Measurements from ENCODE around the gene KATNIP.

DNA sequence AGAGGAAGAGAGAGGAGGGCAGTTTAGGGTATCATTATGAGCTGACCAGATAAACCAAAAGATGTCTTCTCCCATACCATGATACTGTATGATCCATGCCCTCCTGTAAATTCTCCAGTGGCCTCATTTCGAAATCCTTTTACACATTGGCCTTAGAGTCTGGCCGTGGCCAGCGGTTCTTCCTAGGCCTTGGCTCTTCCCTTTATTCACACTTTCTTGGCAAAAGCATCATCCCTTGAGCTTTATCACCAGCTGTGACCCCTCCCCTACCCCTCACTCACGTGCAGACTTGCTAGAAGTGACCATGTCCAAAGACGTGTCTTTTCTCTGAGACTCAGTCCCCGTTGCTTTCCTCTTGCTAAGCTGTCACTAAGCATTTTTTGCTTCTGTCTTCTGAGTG is 22.8 kb downstream of the KATNIP start:
- TF ChIP-seq SP1 (IDR thresholded peaks at IDR 0.05) = no peak
- TF ChIP-seq HDGF (IDR thresholded peaks at IDR 0.05; ENCODE audit: borderline replicate concordance) = no peak
- TF ChIP-seq BHLHE40 (IDR thresholded peaks at IDR 0.05; ENCODE audit: borderline replicate concordance) = no peak
- no peak for TF ChIP-seq ELF4 (IDR thresholded peaks at IDR 0.05)
- TF ChIP-seq ARNT (IDR thresholded peaks at IDR 0.05) = no peak
- TF ChIP-seq L3MBTL2 (conservative IDR thresholded peaks at IDR 0.05) = no peak
- no peak for TF ChIP-seq FOXM1 (IDR thresholded peaks at IDR 0.05; ENCODE audit: borderline replicate concordance)
- TF ChIP-seq ZNF384 (IDR thresholded peaks at IDR 0.05) = no peak
- TF ChIP-seq, protein P1, sequence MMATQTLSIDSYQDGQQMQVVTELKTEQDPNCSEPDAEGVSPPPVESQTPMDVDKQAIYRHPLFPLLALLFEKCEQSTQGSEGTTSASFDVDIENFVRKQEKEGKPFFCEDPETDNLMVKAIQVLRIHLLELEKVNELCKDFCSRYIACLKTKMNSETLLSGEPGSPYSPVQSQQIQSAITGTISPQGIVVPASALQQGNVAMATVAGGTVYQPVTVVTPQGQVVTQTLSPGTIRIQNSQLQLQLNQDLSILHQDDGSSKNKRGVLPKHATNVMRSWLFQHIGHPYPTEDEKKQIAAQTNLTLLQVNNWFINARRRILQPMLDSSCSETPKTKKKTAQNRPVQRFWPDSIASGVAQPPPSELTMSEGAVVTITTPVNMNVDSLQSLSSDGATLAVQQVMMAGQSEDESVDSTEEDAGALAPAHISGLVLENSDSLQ (IDR thresholded peaks at IDR 0.05) = no peak
- no peak for TF ChIP-seq LEF1 (IDR thresholded peaks at IDR 0.05; ENCODE audit: borderline replicate concordance)
